Measurements from ENCODE around the gene EVA1A. TPM values are rescaled to one million over a fixed set of nuclear protein-coding genes. Genes with fewer than 3 reads are reported as not detected.

The EVA1A gene
- total and polyA plus RNA-seq, 2 experiments from 2014 or later, result 4.6 to 7.9 TPM

DNA sequence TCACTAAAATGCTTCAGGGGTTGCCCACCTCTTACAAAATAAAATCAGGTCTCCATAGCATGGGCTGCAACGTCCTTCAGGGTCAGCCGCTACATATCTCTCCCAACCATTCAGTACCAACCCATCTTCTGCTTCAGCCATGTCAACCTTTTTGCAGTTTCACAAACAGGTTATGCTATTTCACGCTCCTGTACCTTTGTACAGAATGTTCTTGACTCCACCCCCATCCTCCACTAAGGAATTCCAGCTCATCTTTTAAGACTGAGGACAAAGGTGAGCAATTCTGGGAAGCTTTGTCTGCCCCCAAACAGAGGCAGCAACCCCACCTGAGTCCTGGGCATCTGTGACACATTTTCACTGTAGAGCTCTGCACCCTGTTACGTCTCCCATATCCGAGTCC, 8.8 kb upstream of the EVA1A start:
- no peak for DNase-seq (ENCODE audit: low spot score)
- no peak overlapping the region for H3K4me3 ChIP-seq
- TF ChIP-seq CREB1 (CRISPR knock-in tag; IDR thresholded peaks at IDR 0.05; ENCODE audit: low read depth) (no peak), ZNF462 (CRISPR knock-in tag; IDR thresholded peaks at IDR 0.05) (no peak), CTCF (conservative IDR thresholded peaks at IDR 0.05; ENCODE audit: low read depth in 2 of 2) (no peak), REST (IDR thresholded peaks at IDR 0.05; ENCODE audit: unreplicated experiment) (no peak), EZH2 (IDR thresholded peaks at IDR 0.05; ENCODE audit: low read depth, unreplicated experiment) (no peak), EZH2phosphoT487 (IDR thresholded peaks at IDR 0.05; ENCODE audit: unreplicated experiment) (no peak), ZNF331 (CRISPR knock-in tag; IDR thresholded peaks at IDR 0.05; ENCODE audit: low read depth) (no peak), POLR2AphosphoS5 (IDR thresholded peaks at IDR 0.05; ENCODE audit: low read depth) (no peak), JUNB (IDR thresholded peaks at IDR 0.05; ENCODE audit: unreplicated experiment) (no peak), ZNF114 (CRISPR knock-in tag; IDR thresholded peaks at IDR 0.05) (no peak), ETS1 (IDR thresholded peaks at IDR 0.05) (no peak), NANOG (IDR thresholded peaks at IDR 0.05; ENCODE audit: borderline replicate concordance) (no peak), STAT1 (IDR thresholded peaks at IDR 0.05; ENCODE audit: unreplicated experiment) (no peak)
- no peaks in the 10 kb centered on the region for H4K20me1 ChIP-seq (replicated peaks; ENCODE audit: insufficient read depth)
- Mint-ChIP-seq H3K27me3 (ENCODE audit: insufficient read depth, low read depth, poor library complexity) (no peaks in the 10 kb centered on the region), H3K4me1 (peaks cover 5% of the 10 kb centered on the region), H3K4me3 (no peak overlapping the region), H3K36me3 (ENCODE audit: low read depth) (no peaks in the 10 kb centered on the region), H3K27ac (no peak overlapping the region), H3K9me3 (no peaks in the 10 kb centered on the region)
- no peaks in the 10 kb centered on the region for H3K36me3 ChIP-seq (ENCODE audit: insufficient read depth)
- H2AFZ ChIP-seq, result no peak overlapping the region
- no peak overlapping the region for H3K27ac ChIP-seq (ENCODE audit: low read depth)
- no peaks in the 10 kb centered on the region for H3K79me2 ChIP-seq (replicated peaks; ENCODE audit: insufficient read depth)
- H3K4me2 ChIP-seq, result no peak overlapping the region
- no peaks in the 10 kb centered on the region for H3K27me3 ChIP-seq (ENCODE audit: insufficient read depth)
- no peaks in the 10 kb centered on the region; the same call in 1 of the 2 replicates for H3K4me1 ChIP-seq (ENCODE audit: insufficient read depth)
- H3K9me2 ChIP-seq (ENCODE audit: insufficient read depth), result no peaks in the 10 kb centered on the region
- ATAC-seq, result no peak
- no peaks in the 10 kb centered on the region for H3F3A ChIP-seq (replicated peaks; ENCODE audit: low read depth)
